ENCODE measurements around the gene EYA3.
A peak's percentile ranks its signal among the peaks of the same experiment; 100 is the strongest.

EYA3 gene

GRCh38 chr1:27949027-27949426 lies 139.4 kb downstream of the EYA3 start:
- no peak for DNase-seq
- Histone ChIP-seq H3K4me1 (ENCODE audit: control insufficient read depth, insufficient read depth, low read length, poor library complexity, severe bottlenecking) (peaks cover 7% of the 10 kb centered on the region), H3K4me3 (ENCODE audit: insufficient read depth, low read depth, low read length, poor library complexity, severe bottlenecking) (no peak overlapping the region), H3K27ac (ENCODE audit: insufficient read depth, low read length, poor library complexity, severe bottlenecking) (no peak overlapping the region), H3K9me3 (ENCODE audit: control insufficient read depth, low read length) (no peaks in the 10 kb centered on the region), H3K36me3 (ENCODE audit: control insufficient read depth, insufficient read depth, low read length) (no peaks in the 10 kb centered on the region), H3K27me3 (replicated peaks; ENCODE audit: control insufficient read depth, insufficient read depth, low read length, poor library complexity, severe bottlenecking) (no peaks in the 10 kb centered on the region)

GRCh38 chr1:27945020-27945419 lies 143.4 kb downstream of the EYA3 start:
- no peak for DNase-seq
- no peaks in the 10 kb centered on the region for H3K27me3 ChIP-seq (replicated peaks; ENCODE audit: control insufficient read depth, insufficient read depth, low read length, poor library complexity, severe bottlenecking)
- H3K4me1 ChIP-seq (ENCODE audit: control insufficient read depth, insufficient read depth, low read length, poor library complexity, severe bottlenecking): peaks cover 23% of the 10 kb centered on the region
- H3K9me3 ChIP-seq (ENCODE audit: control insufficient read depth, low read length): no peaks in the 10 kb centered on the region
- no peak overlapping the region for H3K27ac ChIP-seq (ENCODE audit: insufficient read depth, low read length, poor library complexity, severe bottlenecking)
- no peak overlapping the region for H3K4me3 ChIP-seq (ENCODE audit: insufficient read depth, low read depth, low read length, poor library complexity, severe bottlenecking)
- no peaks in the 10 kb centered on the region for H3K36me3 ChIP-seq (ENCODE audit: control insufficient read depth, insufficient read depth, low read length)

- no peak for DNase-seq
- Histone ChIP-seq H3K4me3 (ENCODE audit: insufficient read depth, low read depth, low read length, poor library complexity, severe bottlenecking) (no peak overlapping the region), H3K36me3 (ENCODE audit: control insufficient read depth, insufficient read depth, low read length) (no peaks in the 10 kb centered on the region), H3K27me3 (replicated peaks; ENCODE audit: control insufficient read depth, insufficient read depth, low read length, poor library complexity, severe bottlenecking) (no peaks in the 10 kb centered on the region), H3K27ac (ENCODE audit: insufficient read depth, low read length, poor library complexity, severe bottlenecking) (no peak overlapping the region), H3K9me3 (ENCODE audit: control insufficient read depth, low read length) (no peaks in the 10 kb centered on the region), H3K4me1 (ENCODE audit: control insufficient read depth, insufficient read depth, low read length, poor library complexity, severe bottlenecking) (peaks cover 23% of the 10 kb centered on the region)
Measured at GRCh38 chr1:27941671-27942540, 146.5 kb downstream of the EYA3 start.

DNA sequence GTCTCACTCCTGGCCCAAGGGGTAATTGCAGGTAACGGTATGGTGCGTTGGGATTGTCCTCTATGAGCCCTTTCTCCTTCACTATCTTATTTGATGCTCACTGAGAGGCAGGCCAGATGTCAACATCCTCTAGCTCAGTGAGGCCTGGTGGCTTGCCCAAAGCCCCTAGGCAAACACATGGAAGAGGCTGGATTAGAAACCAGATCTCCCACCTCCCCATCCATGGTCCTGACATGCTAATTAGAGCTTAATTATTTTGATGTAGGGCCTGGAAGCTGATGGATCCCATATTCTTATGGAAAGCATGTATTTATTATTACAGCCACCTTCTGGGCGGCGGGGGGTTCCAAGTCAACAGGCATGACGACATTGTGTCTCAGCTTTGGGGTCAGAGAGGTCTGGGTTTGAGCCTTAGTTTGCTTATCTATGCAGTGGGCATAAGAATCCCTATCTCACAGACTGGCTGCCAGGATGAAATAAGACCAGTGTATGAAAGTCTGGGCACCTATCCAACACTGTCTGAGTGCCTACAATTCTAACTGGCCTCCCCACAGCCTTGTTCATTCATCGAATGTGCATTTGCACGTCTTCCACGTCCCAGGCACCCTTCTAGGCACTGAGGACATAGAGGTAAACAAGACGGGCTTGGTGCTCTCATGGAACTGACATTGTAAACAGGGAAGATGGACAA lies 147.4 kb downstream of the EYA3 start:
- H3K4me1 ChIP-seq (ENCODE audit: control insufficient read depth, insufficient read depth, low read length, poor library complexity, severe bottlenecking): peaks cover 23% of the 10 kb centered on the region
- no peak for DNase-seq
- H3K27ac ChIP-seq (ENCODE audit: insufficient read depth, low read length, poor library complexity, severe bottlenecking): no peak overlapping the region
- H3K4me3 ChIP-seq (ENCODE audit: insufficient read depth, low read depth, low read length, poor library complexity, severe bottlenecking): no peak overlapping the region
- H3K27me3 ChIP-seq (replicated peaks; ENCODE audit: control insufficient read depth, insufficient read depth, low read length, poor library complexity, severe bottlenecking): no peaks in the 10 kb centered on the region
- H3K9me3 ChIP-seq (ENCODE audit: control insufficient read depth, low read length): no peaks in the 10 kb centered on the region
- H3K36me3 ChIP-seq (ENCODE audit: control insufficient read depth, insufficient read depth, low read length): no peaks in the 10 kb centered on the region

DNA sequence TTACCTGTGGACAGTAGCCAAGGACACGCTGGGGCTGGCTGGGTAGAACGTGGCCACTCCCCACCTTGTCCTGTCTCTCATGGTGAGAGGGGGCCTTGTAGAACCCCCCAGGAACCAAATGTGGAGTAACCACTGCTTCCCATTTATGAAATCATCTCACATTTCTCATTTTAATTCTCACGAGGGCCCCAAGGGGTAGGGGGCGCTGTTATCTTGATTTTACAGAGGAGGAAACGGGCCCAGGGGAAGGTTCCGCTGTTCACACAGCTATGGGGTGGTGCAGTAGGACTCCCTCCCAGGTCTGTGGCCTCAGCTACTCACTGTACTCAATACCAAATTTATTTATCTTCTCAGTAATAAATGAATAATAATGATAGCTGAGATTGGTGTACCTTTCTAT lies 148.1 kb downstream of the EYA3 start:
- peak; percentile 29 to 58 (median 50) for DNase-seq
- Histone ChIP-seq H3K36me3 (ENCODE audit: control insufficient read depth, insufficient read depth, low read length) (no peaks in the 10 kb centered on the region), H3K4me1 (ENCODE audit: control insufficient read depth, insufficient read depth, low read length, poor library complexity, severe bottlenecking) (peaks cover 23% of the 10 kb centered on the region), H3K4me3 (ENCODE audit: insufficient read depth, low read depth, low read length, poor library complexity, severe bottlenecking) (no peak overlapping the region), H3K27me3 (replicated peaks; ENCODE audit: control insufficient read depth, insufficient read depth, low read length, poor library complexity, severe bottlenecking) (no peaks in the 10 kb centered on the region), H3K27ac (ENCODE audit: insufficient read depth, low read length, poor library complexity, severe bottlenecking) (no peak overlapping the region), H3K9me3 (ENCODE audit: control insufficient read depth, low read length) (no peaks in the 10 kb centered on the region)

DNA sequence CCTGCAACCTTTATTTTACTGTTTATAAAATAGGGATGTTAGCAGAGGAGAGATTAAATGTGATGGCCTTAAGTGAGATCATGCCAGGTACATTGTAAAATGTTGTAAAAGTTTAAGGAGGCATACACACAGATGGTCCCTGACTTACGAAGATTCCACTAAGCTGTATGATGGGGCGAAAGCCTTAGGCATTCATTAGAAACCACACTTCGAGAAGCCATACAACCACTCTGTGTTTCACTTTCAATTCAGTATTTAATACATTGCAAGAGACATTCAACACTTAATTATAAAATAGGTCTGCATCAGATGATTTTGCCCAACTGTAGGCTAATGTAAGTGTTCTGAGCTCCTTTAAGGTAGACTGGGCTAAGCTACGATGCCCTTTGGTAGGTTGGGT lies 149.9 kb downstream of the EYA3 start:
- H3K9me3 ChIP-seq (ENCODE audit: control insufficient read depth, low read length): no peaks in the 10 kb centered on the region
- DNase-seq: no peak
- H3K27ac ChIP-seq (ENCODE audit: insufficient read depth, low read length, poor library complexity, severe bottlenecking): no peak overlapping the region
- H3K4me3 ChIP-seq (ENCODE audit: insufficient read depth, low read depth, low read length, poor library complexity, severe bottlenecking): no peak overlapping the region
- no peaks in the 10 kb centered on the region for H3K27me3 ChIP-seq (replicated peaks; ENCODE audit: control insufficient read depth, insufficient read depth, low read length, poor library complexity, severe bottlenecking)
- no peaks in the 10 kb centered on the region for H3K36me3 ChIP-seq (ENCODE audit: control insufficient read depth, insufficient read depth, low read length)
- H3K4me1 ChIP-seq (ENCODE audit: control insufficient read depth, insufficient read depth, low read length, poor library complexity, severe bottlenecking): peaks cover 16% of the 10 kb centered on the region

GRCh38 chr1:27937524-27937836 lies 150.9 kb downstream of the EYA3 start:
- Histone ChIP-seq H3K9me3 (ENCODE audit: control insufficient read depth, low read length) (no peaks in the 10 kb centered on the region), H3K4me1 (ENCODE audit: control insufficient read depth, insufficient read depth, low read length, poor library complexity, severe bottlenecking) (peaks cover 10% of the 10 kb centered on the region), H3K36me3 (ENCODE audit: control insufficient read depth, insufficient read depth, low read length) (no peaks in the 10 kb centered on the region), H3K27ac (ENCODE audit: insufficient read depth, low read length, poor library complexity, severe bottlenecking) (no peak overlapping the region), H3K27me3 (replicated peaks; ENCODE audit: control insufficient read depth, insufficient read depth, low read length, poor library complexity, severe bottlenecking) (no peaks in the 10 kb centered on the region), H3K4me3 (ENCODE audit: insufficient read depth, low read depth, low read length, poor library complexity, severe bottlenecking) (no peak overlapping the region)
- DNase-seq: no peak

- no peak overlapping the region for H3K4me3 ChIP-seq (ENCODE audit: insufficient read depth, low read depth, low read length, poor library complexity, severe bottlenecking)
- H3K36me3 ChIP-seq (ENCODE audit: control insufficient read depth, insufficient read depth, low read length): no peaks in the 10 kb centered on the region
- H3K27ac ChIP-seq (ENCODE audit: insufficient read depth, low read length, poor library complexity, severe bottlenecking): no peak overlapping the region
- no peaks in the 10 kb centered on the region for H3K9me3 ChIP-seq (ENCODE audit: control insufficient read depth, low read length)
- no peak for DNase-seq
- H3K27me3 ChIP-seq (replicated peaks; ENCODE audit: control insufficient read depth, insufficient read depth, low read length, poor library complexity, severe bottlenecking): no peaks in the 10 kb centered on the region
- H3K4me1 ChIP-seq (ENCODE audit: control insufficient read depth, insufficient read depth, low read length, poor library complexity, severe bottlenecking): peaks cover 10% of the 10 kb centered on the region
Measured at GRCh38 chr1:27936370-27936769, 152.0 kb downstream of the EYA3 start.

DNA sequence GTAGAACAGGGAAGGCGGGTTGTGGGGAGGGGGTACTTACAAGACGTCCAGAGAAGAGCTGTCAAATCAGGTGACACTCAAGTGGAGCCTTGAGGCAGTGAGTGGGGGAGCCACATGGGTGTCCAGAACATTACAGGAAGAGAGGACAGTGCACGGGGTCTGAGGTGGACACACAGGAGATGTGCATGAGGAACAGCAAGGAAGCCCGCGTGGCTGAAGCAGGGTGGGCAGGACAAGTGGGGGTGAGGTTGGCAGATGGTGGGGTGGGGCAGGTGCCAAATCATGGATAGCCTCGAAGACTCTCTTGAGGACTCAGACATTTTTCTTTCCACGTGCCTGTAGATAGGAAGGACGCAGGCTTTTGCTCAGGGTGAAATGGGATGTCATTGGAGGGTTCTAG lies 152.7 kb downstream of the EYA3 start:
- DNase-seq: no peak
- Histone ChIP-seq H3K4me3 (ENCODE audit: insufficient read depth, low read depth, low read length, poor library complexity, severe bottlenecking) (no peak overlapping the region), H3K4me1 (ENCODE audit: control insufficient read depth, insufficient read depth, low read length, poor library complexity, severe bottlenecking) (peaks cover 10% of the 10 kb centered on the region), H3K27ac (ENCODE audit: insufficient read depth, low read length, poor library complexity, severe bottlenecking) (no peak overlapping the region), H3K36me3 (ENCODE audit: control insufficient read depth, insufficient read depth, low read length) (no peaks in the 10 kb centered on the region), H3K27me3 (replicated peaks; ENCODE audit: control insufficient read depth, insufficient read depth, low read length, poor library complexity, severe bottlenecking) (no peaks in the 10 kb centered on the region), H3K9me3 (ENCODE audit: control insufficient read depth, low read length) (no peaks in the 10 kb centered on the region)

DNA sequence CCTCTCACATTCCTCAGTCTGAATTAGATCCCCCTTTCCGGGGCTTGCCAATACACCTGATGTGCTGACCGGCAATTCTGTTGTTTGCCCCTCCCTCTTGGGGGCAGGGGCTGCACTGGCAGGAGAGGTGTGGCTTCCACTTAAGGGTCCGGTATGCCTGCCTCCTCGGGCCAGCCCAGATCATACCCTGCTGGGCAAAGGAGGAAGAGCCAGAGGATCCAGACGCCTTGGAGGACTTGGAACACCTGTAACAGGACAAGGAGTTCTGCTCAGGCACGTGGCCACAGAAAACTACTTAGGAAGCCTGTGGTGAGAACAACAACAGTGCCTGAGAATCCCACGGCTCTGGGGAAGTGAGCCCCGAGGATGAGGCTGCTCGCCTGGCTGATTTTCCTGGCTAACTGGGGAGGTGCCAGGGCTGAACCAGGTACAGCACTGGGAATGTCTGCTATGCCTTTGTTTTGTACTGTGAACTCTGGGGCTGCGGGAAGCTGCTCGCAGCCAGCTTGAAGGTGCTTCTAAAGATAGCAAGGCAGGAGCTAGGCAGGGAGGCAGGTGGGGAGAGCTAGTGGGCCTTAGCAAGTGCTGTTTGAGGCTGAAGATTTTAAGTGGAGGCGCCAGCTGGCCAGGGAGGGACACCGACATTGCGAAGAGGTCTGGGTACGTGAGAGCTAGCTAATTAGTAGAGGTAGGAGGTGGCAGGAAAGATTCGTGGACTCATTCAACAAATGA lies 153.4 kb downstream of the EYA3 start, which contains the start of gene SMPDL3B:
Gene SMPDL3B, plus strand, starts transcription at position 183 of the 732 bp plus-strand sequence. Its CDS starts 184 bp downstream, at position 367.
- DNase-seq: no peak
- Histone ChIP-seq H3K4me3 (ENCODE audit: insufficient read depth, low read depth, low read length, poor library complexity, severe bottlenecking) (no peak within 1 kb of the TSS), H3K4me1 (ENCODE audit: control insufficient read depth, insufficient read depth, low read length, poor library complexity, severe bottlenecking) (peaks cover 5% of the 10 kb centered on the region), H3K36me3 (ENCODE audit: control insufficient read depth, insufficient read depth, low read length) (no peaks in the 10 kb centered on the region), H3K27ac (ENCODE audit: insufficient read depth, low read length, poor library complexity, severe bottlenecking) (no peak within 1 kb of the TSS), H3K27me3 (replicated peaks; ENCODE audit: control insufficient read depth, insufficient read depth, low read length, poor library complexity, severe bottlenecking) (no peaks in the 10 kb centered on the region), H3K9me3 (ENCODE audit: control insufficient read depth, low read length) (no peaks in the 10 kb centered on the region)
